Mesendoderm (in vitro differentiated cells): ENCODE data around the gene SIRT2.

Source experiments
- DNase-seq: peaks from one replicate; pipeline ENCODE4 v3.0.0; 2013
- H2AK5ac ChIP-seq: 2 replicates; pipeline ENCODE4 v1.6.1; 2013; ENCODE audit warnings: low read length, inconsistent platforms
- H2BK120ac ChIP-seq: 2 replicates; pipeline ENCODE4 v1.6.1; 2013; ENCODE audit warnings: low read depth, mild to moderate bottlenecking, low read length, moderate library complexity, mixed read lengths
- H2BK15ac ChIP-seq: replicated peaks from 2 replicates; pipeline ENCODE4 v1.6.1; 2013; ENCODE audit warnings: low read depth, mild to moderate bottlenecking, moderate library complexity
- H2BK5ac ChIP-seq: 2 replicates; pipeline ENCODE4 v1.6.1; 2013; ENCODE audit warnings: low read length, inconsistent platforms
- H3K18ac ChIP-seq: 2 replicates; pipeline ENCODE4 v1.6.1; 2013; ENCODE audit warnings: mild to moderate bottlenecking, low read length, mixed read lengths
- H3K23ac ChIP-seq: one replicate; pipeline ENCODE4 v1.6.1; 2013; ENCODE audit warnings: low read length
- H3K27ac ChIP-seq: 2 replicates; pipeline ENCODE4 v1.5.1; 2013; ENCODE audit warnings: low read depth, mild to moderate bottlenecking, inconsistent platforms, low read length, moderate library complexity
- H3K27me3 ChIP-seq: 2 replicates; pipeline ENCODE4 v1.6.1; 2013; ENCODE audit warnings: low read length, control low read depth, mild to moderate bottlenecking, inconsistent platforms; ENCODE audit not compliant: insufficient read depth, poor library complexity
- H3K36me3 ChIP-seq: 2 replicates; pipeline ENCODE4 v1.6.1; 2013; ENCODE audit warnings: low read length, inconsistent platforms; ENCODE audit not compliant: control insufficient read depth, insufficient read depth
- H3K4ac ChIP-seq: one replicate; pipeline ENCODE4 v1.6.1; 2013; ENCODE audit warnings: low read depth, mild to moderate bottlenecking, low read length, moderate library complexity
- H3K4me1 ChIP-seq: 2 replicates; pipeline ENCODE4 v1.6.1; 2013; ENCODE audit warnings: low read depth, low read length, inconsistent platforms; ENCODE audit not compliant: control insufficient read depth
- H3K4me2 ChIP-seq: 2 replicates; pipeline ENCODE4 v1.6.1; 2013; ENCODE audit warnings: low read length
- H3K4me3 ChIP-seq: 2 replicates; pipeline ENCODE4 v1.5.1; 2013; ENCODE audit warnings: mild to moderate bottlenecking, low read length
- H3K56ac ChIP-seq: one replicate; pipeline ENCODE4 v1.6.1; 2013; ENCODE audit warnings: low read length
- H3K79me1 ChIP-seq: 2 replicates; pipeline ENCODE4 v1.6.1; 2013; ENCODE audit warnings: low read length, inconsistent platforms
- H3K79me2 ChIP-seq: 2 replicates; pipeline ENCODE4 v1.6.1; 2013; ENCODE audit warnings: mild to moderate bottlenecking, low read length; ENCODE audit not compliant: control insufficient read depth, insufficient read depth
- H3K9ac ChIP-seq: 2 replicates; pipeline ENCODE4 v1.6.1; 2013; ENCODE audit warnings: low read length, inconsistent platforms
- H4K5ac ChIP-seq: one replicate; pipeline ENCODE4 v1.6.1; 2013; ENCODE audit warnings: low read length
- H4K8ac ChIP-seq: one replicate; pipeline ENCODE4 v1.6.1; 2013; ENCODE audit warnings: low read depth, mild to moderate bottlenecking, control low read depth, low read length, moderate library complexity
- WGBS: extraction: QIAGEN DNeasy Blood & Tissue Kit; methylation state at CpG from one replicate; pipeline ENCODE4 v1.1.7; 2013; ENCODE audit warnings: low lambda C conversion rate, missing lambda C conversion rate; ENCODE audit not compliant: insufficient coverage; ENCODE audit errors: extremely low coverage; 5-methylcytosine and 5-hydroxymethylcytosine counted together

Gene SIRT2

DNA sequence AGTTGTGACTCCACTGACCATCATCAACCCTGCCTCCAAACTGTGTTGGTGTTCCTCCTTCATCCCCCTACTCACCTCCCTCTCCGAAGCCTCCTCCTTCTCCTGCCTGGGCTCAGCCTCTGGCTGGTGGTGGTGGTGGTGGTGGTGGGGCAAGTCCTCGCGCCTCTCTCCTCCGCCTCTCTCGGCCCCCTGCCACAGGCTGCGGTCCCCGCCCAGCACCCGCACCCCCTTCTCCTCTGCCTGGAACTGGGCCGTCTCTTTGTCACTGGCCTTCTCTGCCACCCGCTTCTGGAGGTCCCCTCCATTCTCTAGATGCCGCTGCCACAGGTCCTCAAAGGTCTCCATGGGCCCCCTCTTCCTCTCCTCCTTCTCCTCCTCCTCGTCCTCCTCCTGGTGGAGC is 11.1 kb upstream of the SIRT2 start:
- Histone ChIP-seq H2BK120ac (no peak overlapping the region), H3K27ac (no peak overlapping the region), H3K18ac (no peak overlapping the region), H3K4me1 (no peaks in the 10 kb centered on the region), H3K27me3 (no peaks in the 10 kb centered on the region), H3K36me3 (peaks cover 2% of the 10 kb centered on the region), H3K56ac (no peak overlapping the region), H3K4me3 (no peak overlapping the region), H3K4ac (no peak overlapping the region), H3K79me1 (no peaks in the 10 kb centered on the region), H4K5ac (no peak overlapping the region), H4K8ac (no peak overlapping the region), H3K9ac (no peak overlapping the region), H2AK5ac (no peak overlapping the region), H3K4me2 (no peak overlapping the region), H3K79me2 (no peaks in the 10 kb centered on the region), H3K23ac (peak overlapping the region; percentile 45), H2BK5ac (no peak overlapping the region), H2BK15ac (no peak overlapping the region)
- DNase-seq, result no peak
- WGBS, result no CpG with 5 or more reads among the region's 12 CpGs

DNA sequence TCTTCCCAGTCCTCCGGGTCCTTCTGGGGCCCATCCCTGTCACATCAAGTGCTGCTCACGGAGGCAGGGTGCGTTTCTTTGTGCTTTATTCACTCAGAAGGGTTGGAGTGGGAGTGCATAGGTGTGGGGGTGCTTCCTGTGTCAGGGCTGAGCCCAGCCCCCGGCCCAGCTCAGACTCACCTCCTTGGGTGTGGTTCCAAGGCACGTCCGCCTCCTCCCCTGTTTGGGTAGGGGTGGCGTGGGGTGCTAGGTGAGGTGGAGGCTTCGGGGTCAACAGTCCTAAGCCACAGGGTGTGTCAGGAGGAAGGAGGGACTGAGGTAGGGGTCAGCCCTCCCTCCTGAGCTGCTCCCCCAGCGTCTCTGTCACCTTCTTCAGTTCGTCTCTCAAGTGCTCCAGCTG is 9.5 kb upstream of the SIRT2 start:
- no peaks in the 10 kb centered on the region for H3K79me1 ChIP-seq
- no peak overlapping the region for H3K27ac ChIP-seq
- no peak overlapping the region for H3K4ac ChIP-seq
- no peaks in the 10 kb centered on the region for H3K27me3 ChIP-seq
- no peak overlapping the region for H4K5ac ChIP-seq
- DNase-seq, result no peak
- H3K4me3 ChIP-seq, result no peak overlapping the region
- WGBS, result no CpG with 5 or more reads among the region's 10 CpGs
- H3K9ac ChIP-seq, result no peak overlapping the region
- H3K56ac ChIP-seq, result no peak overlapping the region
- no peak overlapping the region for H2BK5ac ChIP-seq
- H3K36me3 ChIP-seq, result peaks cover 2% of the 10 kb centered on the region
- no peaks in the 10 kb centered on the region for H3K4me1 ChIP-seq
- H3K79me2 ChIP-seq, result no peaks in the 10 kb centered on the region
- H3K23ac ChIP-seq, result no peak overlapping the region
- H4K8ac ChIP-seq, result no peak overlapping the region
- no peak overlapping the region for H2BK120ac ChIP-seq
- no peak overlapping the region for H2BK15ac ChIP-seq
- no peak overlapping the region for H3K4me2 ChIP-seq
- no peak overlapping the region for H3K18ac ChIP-seq
- H2AK5ac ChIP-seq, result no peak overlapping the region

- no CpG with 5 or more reads among the region's 12 CpGs for WGBS
Measured at GRCh38 chr19:38907670-38908069, 8.3 kb upstream of the SIRT2 start.

GRCh38 chr19:38907227-38907626 is 7.8 kb upstream of the SIRT2 start:
- Histone ChIP-seq H2AK5ac (no peak overlapping the region), H3K36me3 (peaks cover 2% of the 10 kb centered on the region), H3K4me2 (no peak overlapping the region), H3K27me3 (no peaks in the 10 kb centered on the region), H4K8ac (no peak overlapping the region), H3K56ac (no peak overlapping the region), H3K23ac (no peak overlapping the region), H2BK120ac (no peak overlapping the region), H3K27ac (no peak overlapping the region), H3K4me1 (no peaks in the 10 kb centered on the region), H3K4me3 (no peak overlapping the region), H2BK15ac (no peak overlapping the region), H4K5ac (no peak overlapping the region), H2BK5ac (no peak overlapping the region), H3K79me1 (no peaks in the 10 kb centered on the region), H3K79me2 (no peaks in the 10 kb centered on the region), H3K18ac (no peak overlapping the region), H3K4ac (no peak overlapping the region), H3K9ac (no peak overlapping the region)
- WGBS, result no CpG with 5 or more reads among the region's 29 CpGs
- no peak for DNase-seq

More at GRCh38 chr19:38907670-38908069, 8.3 kb upstream of the SIRT2 start:
- no peaks in the 10 kb centered on the region for H3K27me3 ChIP-seq
- H4K5ac ChIP-seq, result no peak overlapping the region
- no peaks in the 10 kb centered on the region for H3K79me2 ChIP-seq
- no peak overlapping the region for H2BK15ac ChIP-seq
- no peaks in the 10 kb centered on the region for H3K79me1 ChIP-seq
- H3K36me3 ChIP-seq, result peaks cover 2% of the 10 kb centered on the region
- no peak overlapping the region for H2BK5ac ChIP-seq
- H3K23ac ChIP-seq, result no peak overlapping the region
- H3K4me3 ChIP-seq, result no peak overlapping the region
- H4K8ac ChIP-seq, result no peak overlapping the region
- no peak overlapping the region for H2AK5ac ChIP-seq
- no peak overlapping the region for H3K9ac ChIP-seq
- H3K4me1 ChIP-seq, result no peaks in the 10 kb centered on the region
- no peak overlapping the region for H3K56ac ChIP-seq
- H3K4ac ChIP-seq, result no peak overlapping the region
- no peak overlapping the region for H3K27ac ChIP-seq
- no peak overlapping the region for H3K18ac ChIP-seq
- no peak for DNase-seq
- H3K4me2 ChIP-seq, result no peak overlapping the region
- no peak overlapping the region for H2BK120ac ChIP-seq

GRCh38 chr19:38905620-38906019 is 6.2 kb upstream of the SIRT2 start:
- H3K4me3 ChIP-seq, result no peak overlapping the region
- no peak overlapping the region for H3K18ac ChIP-seq
- H3K9ac ChIP-seq, result no peak overlapping the region
- DNase-seq, result no peak
- no CpG with 5 or more reads among the region's 4 CpGs for WGBS
- no peak overlapping the region for H4K5ac ChIP-seq
- no peak overlapping the region for H3K4ac ChIP-seq
- no peaks in the 10 kb centered on the region for H3K79me2 ChIP-seq
- no peak overlapping the region for H3K56ac ChIP-seq
- no peaks in the 10 kb centered on the region for H3K79me1 ChIP-seq
- no peaks in the 10 kb centered on the region for H3K4me1 ChIP-seq
- H4K8ac ChIP-seq, result no peak overlapping the region
- no peak overlapping the region for H3K27ac ChIP-seq
- H2AK5ac ChIP-seq, result no peak overlapping the region
- H3K4me2 ChIP-seq, result no peak overlapping the region
- no peak overlapping the region for H2BK120ac ChIP-seq
- peaks cover 2% of the 10 kb centered on the region for H3K36me3 ChIP-seq
- no peak overlapping the region for H2BK5ac ChIP-seq
- H3K27me3 ChIP-seq, result no peaks in the 10 kb centered on the region
- no peak overlapping the region for H2BK15ac ChIP-seq
- H3K23ac ChIP-seq, result no peak overlapping the region
